ENCODE results near the gene KIF3C.
"Not testable (repeated sequence)": the region's sequence is repeated elsewhere in the genome, so short reads cannot be mapped to it uniquely, and the experiment has no call there.

KIF3C gene

GRCh38 chr2:25915411-25915810 lies 66.9 kb downstream of the KIF3C start:
- DNase-seq, result not testable (repeated sequence)

GRCh38 chr2:25913696-25913973 lies 68.7 kb downstream of the KIF3C start:
- not testable (repeated sequence) for DNase-seq

DNA sequence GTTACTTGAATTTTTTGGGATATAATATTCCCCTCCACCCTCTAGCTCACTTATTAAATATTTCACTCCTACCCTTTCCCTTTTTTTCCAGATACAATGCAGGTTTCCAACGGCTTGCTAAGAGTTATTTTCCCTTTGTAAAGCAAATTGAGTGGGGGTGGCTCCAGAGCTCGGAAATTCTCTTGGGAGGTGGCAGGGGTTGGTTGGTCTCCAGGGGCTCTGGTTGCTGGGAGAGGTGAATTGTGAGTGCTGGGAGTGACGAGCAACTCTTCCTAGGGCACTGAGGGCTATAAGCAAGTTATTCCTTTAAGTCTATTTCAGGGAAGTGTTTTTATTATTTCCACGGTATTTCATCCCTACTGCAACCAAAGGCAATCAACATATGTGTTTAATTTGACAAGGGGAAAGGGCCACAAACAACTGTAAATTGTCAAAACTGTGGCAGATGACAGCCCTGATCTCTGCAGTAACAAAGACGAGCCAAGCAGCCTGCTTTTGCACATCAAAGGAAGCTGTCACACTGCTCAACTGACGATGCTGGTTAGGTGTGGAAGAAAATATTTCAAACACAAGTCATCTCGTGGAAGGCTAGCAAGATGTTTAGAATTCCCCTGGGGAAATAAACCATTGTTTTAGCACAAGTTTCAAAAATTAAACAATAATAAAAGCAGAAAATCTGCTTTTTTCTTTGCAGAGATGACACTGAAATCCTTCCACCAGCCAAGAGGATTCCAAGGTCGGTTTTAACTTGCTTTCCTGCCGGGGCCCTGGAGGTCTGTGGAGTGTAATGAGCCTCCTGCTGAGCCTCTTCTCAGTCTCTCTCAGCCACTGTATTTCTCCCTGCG lies 69.2 kb downstream of the KIF3C start:
- no peak for DNase-seq

GRCh38 chr2:25909574-25909973 lies 72.7 kb downstream of the KIF3C start:
- DNase-seq, result not testable (repeated sequence)

DNA sequence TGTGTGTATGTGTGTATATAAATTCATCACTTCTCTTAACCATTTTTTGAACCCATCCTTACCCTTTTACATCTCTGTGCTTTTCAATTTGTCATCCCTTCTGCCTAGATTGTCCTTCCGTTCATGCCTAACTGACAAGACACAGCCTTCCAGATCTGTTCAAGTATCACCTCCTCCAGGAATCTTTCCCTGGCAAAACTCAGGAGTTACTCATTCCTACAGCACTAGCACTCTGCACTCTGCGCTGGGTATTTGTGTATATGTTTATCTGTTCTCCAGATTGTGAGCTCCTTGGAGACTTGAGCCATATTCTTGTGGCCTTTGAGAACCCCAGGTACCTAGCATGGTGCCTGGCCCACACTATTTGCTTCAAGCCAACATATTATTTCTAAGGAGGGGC lies 77.2 kb downstream of the KIF3C start:
- DNase-seq, result no peak

GRCh38 chr2:25903216-25903776 lies 79.0 kb downstream of the KIF3C start:
- no peak for DNase-seq

DNA sequence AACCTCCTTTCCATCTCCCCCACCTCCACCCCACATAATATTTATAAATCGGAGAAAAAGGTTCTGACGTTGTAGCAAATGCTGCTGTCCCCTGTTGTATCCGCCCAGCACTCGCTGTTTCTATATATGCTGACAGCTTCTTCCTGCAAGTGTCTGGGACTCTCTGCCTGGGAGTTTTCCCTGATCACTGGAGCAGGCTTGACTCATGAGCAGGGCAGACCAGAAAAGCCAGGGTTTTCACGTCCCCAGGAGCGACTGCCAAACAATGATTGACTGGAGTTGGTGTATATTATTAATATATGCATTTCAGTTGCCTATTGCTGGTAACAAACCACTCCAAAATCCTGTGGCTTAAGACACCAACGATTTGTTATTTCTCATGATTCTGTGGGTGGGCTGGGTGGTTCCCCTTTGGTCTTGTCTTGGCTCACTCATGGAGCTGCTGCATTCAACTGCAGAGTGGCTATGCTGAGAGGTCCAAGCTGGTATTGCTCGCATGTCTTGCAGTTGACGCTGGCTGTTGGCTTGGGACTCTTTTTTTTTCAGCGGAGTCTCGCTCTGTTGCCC lies 82.8 kb downstream of the KIF3C start:
- no peak for DNase-seq

DNA sequence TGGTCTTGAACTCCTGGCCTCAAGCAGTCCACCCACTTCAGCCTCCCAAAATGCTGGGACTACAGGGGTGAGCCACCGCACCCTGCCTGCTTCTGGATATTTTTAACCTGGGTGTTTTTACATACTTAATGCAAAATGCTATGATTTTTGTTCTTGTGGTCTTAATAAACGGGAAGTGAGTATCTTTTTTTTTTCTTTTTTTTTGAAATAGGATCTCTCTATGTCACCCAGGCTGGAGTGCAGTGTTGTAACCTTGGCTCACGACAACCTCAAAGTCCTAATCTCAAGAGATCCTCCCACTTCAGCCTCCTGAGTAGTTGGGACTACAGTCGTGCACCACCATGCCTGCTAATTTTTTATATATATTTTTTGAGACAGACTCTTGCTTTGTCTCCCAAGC lies 84.8 kb downstream of the KIF3C start:
- DNase-seq, result no peak

DNA sequence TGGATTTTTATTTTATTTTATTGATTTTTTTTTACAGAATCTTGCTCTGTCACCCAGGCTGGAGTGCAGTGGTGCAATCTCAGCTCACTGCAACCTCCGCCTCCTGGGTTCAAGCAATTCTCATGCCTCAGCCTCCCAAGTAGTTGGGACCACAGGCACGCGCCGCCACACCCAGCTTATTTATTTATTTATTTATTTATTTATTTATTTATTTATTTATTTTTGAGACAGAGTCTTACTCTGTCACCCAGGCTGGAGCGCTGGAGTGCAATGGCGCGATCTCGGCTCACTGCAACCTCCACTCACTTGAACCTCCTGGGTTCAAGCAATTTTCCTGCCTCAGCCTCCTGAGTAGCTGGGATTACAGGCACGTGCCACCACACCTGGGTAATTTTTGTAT lies 86.0 kb downstream of the KIF3C start:
- not testable (repeated sequence) for DNase-seq

DNA sequence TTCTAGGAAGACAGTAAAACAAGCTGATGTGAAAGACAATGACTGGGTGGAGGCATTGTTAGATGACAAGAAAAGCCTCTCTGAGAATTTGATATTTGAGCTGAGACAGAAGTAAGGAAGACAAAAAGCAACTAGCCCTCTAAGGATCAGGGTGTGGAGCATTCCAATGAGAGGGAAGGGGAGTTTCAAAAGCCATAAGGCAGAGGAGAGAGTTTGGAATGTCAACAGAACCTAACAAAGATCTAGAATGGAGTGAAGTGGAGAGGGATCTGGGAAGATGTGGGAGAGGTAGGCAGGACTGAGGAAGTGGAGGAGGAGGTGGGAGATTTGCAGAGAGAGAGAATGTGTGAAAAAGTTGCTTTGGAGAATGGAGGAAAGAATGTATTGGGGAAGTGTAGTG lies 86.7 kb downstream of the KIF3C start:
- no peak for DNase-seq

- no peak for DNase-seq
Observed at GRCh38 chr2:25895018-25895417, 87.3 kb downstream of the KIF3C start.

- DNase-seq, result no peak
Observed at GRCh38 chr2:25894135-25894830, 88.0 kb downstream of the KIF3C start.

DNA sequence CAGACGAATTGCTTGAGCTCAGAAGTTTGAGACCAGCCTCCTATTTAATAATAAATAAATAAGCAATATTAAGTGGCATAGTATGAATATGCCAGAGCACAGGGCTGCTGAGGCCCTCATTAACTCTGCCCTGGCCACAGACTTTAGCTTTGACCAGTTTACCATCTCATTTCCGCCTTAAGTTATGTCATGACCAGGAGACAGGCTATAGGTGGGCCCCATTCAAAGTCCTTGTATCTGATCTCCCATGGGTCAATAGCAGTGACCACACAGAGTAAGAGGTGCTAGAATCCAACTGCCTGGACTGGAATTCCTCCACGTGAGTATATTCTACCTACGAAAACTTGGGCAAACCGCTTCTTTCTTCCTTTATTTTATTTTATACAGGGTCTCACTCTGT lies 90.6 kb downstream of the KIF3C start:
- DNase-seq, result no peak

DNA sequence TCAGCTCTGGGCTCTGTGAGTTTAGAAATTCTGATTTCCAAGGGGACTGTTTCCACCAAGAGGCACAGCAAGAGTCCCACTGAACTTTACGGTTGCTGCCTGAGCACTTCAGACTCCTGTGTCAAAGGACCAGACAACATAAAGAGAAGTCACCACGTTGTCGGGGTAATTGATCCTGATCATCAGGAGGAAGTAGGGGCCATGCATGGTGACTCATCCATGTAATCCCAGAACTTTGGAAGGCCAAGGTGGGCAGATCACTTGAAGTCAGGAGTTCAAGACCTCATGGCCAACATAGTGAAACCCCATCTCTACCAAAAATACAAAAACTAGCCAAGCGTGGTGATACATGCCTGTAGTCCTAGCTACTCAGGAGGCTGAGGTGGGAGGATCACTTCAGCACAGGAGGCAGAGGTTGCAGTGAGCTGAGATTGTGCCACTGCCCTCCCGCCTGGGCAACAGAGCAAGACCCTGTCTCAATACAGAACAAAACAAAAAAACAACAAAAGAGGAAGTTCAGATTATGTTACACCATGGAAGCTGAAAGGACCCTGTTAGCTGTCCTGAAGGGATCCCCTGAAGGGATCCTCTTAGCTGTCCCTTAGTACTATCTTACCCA lies 94.6 kb downstream of the KIF3C start:
- no peak for DNase-seq

DNA sequence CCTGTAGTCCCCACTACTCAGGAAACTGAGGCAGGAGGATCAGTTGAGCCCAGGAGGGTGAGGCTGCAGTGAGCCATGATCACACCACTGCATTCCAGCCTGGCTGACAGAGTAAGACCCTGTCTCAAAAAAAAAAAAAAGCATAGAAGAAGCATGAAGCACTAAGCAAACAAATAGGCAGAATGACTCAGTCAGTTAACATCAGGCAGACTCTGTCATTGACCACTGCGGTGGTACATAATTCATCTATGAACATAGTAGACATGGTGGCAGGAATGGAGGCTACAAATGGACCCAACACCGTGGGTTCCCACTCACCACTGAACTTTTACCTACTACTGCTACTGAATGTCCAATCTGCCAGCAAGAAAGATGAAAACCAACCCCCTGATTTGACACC lies 96.4 kb downstream of the KIF3C start:
- DNase-seq, result no peak

DNA sequence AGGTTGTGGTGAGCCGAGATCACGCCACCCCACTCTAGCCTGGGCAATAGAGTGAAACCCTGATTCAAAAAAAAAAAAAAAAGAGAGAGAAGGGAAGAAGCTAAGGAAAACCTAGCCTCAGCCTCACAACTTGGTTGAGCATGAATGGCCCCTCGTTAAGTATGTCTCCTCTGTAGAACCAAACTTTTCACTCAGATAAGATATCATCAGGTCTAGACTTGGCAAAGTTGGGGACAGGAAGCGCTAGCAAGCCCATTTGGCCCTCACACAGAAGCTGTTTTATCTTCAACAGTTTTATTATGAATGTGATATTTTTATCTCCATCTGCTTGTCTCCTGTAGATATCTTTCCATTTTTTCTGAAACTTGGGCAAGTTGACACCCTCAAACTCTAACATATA lies 100.5 kb downstream of the KIF3C start:
- no peak for DNase-seq

- no peak for DNase-seq
Observed at GRCh38 chr2:25879133-25879730, 103.1 kb downstream of the KIF3C start.

GRCh38 chr2:25878361-25879132 lies 103.8 kb downstream of the KIF3C start, which contains the start of gene ASXL2:
Gene ASXL2, minus strand, starts transcription at chr2:25878487. Its CDS starts 265 bp downstream, at chr2:25878222.
- peak; percentile 94 for DNase-seq

- DNase-seq, result peak; percentile 46
Observed at GRCh38 chr2:25877431-25878360, 104.6 kb downstream of the KIF3C start.
